HL-60 (cell line): ENCODE data around the gene RALY.

ENCODE experiments used
- DNase-seq, 2 experiments: peaks; one replicate each; pipeline ENCODE4 v3.0.0-alpha.2; 2010 to 2020; ENCODE audit warnings: low read depth in 1 of 2, low spot score in 1 of 2
- H3K27ac ChIP-seq: fragments of 250-450 bp; sonication (Bioruptor Pico); replicated peaks from 2 replicates; pipeline ENCODE4 v1.5.1; 2020; ENCODE audit warnings: mild to moderate bottlenecking, moderate library complexity
- H3K27me3 ChIP-seq: fragments of 250-450 bp; sonication (Bioruptor Pico); 2 replicates; pipeline ENCODE4 v1.5.1; 2021; ENCODE audit warnings: mild to moderate bottlenecking, moderate library complexity; ENCODE audit not compliant: insufficient read depth, poor library complexity, severe bottlenecking
- H3K4me3 ChIP-seq: replicated peaks from 2 replicates; pipeline ENCODE4 v1.5.1; 2011; ENCODE audit warnings: mild to moderate bottlenecking, control low read depth, low read length; ENCODE audit not compliant: insufficient read depth
- CTCF ChIP-seq: IDR thresholded peaks from one replicate; pipeline ENCODE4 v1.5.1; 2011; ENCODE audit warnings: low read length, control low read depth, inconsistent platforms; ENCODE audit not compliant: insufficient read depth
- GABPA ChIP-seq: IDR thresholded peaks from 2 replicates; pipeline ENCODE4 v1.6.1; 2012; ENCODE audit warnings: low read depth
- POLR2AphosphoS5 ChIP-seq: IDR thresholded peaks from 2 replicates; pipeline ENCODE4 v1.6.1; 2012; ENCODE audit warnings: low read depth
- SPI1 ChIP-seq: IDR thresholded peaks from 2 replicates; pipeline ENCODE4 v1.6.1; 2012; ENCODE audit warnings: low read depth, mild to moderate bottlenecking, borderline replicate concordance
- TF ChIP-seq, protein P1 (sequence below): IDR thresholded peaks from 2 replicates; pipeline ENCODE4 v1.6.1; 2012; ENCODE audit warnings: low read depth; ENCODE audit not compliant: insufficient replicate concordance

Gene RALY

GRCh38 chr20:34102342-34102741 is 108.6 kb downstream of the RALY start:
- TF ChIP-seq CTCF, result no peak
- no peak for TF ChIP-seq POLR2AphosphoS5
- TF ChIP-seq, protein P1, sequence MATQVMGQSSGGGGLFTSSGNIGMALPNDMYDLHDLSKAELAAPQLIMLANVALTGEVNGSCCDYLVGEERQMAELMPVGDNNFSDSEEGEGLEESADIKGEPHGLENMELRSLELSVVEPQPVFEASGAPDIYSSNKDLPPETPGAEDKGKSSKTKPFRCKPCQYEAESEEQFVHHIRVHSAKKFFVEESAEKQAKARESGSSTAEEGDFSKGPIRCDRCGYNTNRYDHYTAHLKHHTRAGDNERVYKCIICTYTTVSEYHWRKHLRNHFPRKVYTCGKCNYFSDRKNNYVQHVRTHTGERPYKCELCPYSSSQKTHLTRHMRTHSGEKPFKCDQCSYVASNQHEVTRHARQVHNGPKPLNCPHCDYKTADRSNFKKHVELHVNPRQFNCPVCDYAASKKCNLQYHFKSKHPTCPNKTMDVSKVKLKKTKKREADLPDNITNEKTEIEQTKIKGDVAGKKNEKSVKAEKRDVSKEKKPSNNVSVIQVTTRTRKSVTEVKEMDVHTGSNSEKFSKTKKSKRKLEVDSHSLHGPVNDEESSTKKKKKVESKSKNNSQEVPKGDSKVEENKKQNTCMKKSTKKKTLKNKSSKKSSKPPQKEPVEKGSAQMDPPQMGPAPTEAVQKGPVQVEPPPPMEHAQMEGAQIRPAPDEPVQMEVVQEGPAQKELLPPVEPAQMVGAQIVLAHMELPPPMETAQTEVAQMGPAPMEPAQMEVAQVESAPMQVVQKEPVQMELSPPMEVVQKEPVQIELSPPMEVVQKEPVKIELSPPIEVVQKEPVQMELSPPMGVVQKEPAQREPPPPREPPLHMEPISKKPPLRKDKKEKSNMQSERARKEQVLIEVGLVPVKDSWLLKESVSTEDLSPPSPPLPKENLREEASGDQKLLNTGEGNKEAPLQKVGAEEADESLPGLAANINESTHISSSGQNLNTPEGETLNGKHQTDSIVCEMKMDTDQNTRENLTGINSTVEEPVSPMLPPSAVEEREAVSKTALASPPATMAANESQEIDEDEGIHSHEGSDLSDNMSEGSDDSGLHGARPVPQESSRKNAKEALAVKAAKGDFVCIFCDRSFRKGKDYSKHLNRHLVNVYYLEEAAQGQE, result no peak
- TF ChIP-seq GABPA, result no peak
- TF ChIP-seq SPI1, result no peak
- Histone ChIP-seq H3K27me3 (no peaks in the 10 kb centered on the region), H3K27ac (no peak overlapping the region), H3K4me3 (no peak overlapping the region)
- DNase-seq, result no peak

GRCh38 chr20:34104059-34104458 is 110.3 kb downstream of the RALY start:
- DNase-seq, result no peak

DNA sequence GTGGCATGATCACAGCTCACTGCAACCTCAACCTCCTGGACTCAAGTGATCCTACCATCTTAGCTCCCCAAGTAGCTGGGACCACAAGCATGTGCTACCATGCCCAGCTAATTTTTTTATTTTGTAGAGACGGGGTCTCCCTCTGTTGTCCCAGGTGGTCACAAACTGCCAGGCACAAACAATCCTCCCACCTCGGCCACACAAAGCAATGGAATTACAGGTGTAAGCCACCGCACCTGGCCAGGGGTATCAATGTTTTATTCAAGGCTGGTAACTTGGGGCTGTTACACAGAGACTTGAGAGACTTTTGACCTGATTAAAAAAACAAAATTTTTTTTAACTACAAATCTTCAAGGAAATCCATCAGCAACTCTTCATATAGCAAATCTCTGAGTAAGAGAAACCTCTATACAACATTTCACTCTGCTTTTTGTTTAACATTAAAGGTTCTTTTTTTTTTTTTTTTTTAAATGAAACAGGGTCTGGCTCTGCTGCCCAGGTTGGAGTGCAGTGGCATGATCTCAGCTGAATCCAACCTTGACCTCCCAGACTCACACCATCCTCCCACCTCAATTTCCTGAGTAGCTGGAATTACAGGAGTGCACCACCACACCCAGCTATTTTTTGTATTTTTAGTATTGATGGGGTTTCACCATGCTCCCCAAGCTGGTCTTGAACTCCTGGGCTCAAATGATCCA is 112.4 kb downstream of the RALY start:
- H3K4me3 ChIP-seq, result no peak overlapping the region
- H3K27ac ChIP-seq, result no peak overlapping the region
- TF ChIP-seq, protein P1, result no peak
- no peak for TF ChIP-seq GABPA
- no peak for TF ChIP-seq CTCF
- TF ChIP-seq SPI1, result no peak
- TF ChIP-seq POLR2AphosphoS5, result no peak
- H3K27me3 ChIP-seq, result no peaks in the 10 kb centered on the region
- no peak for DNase-seq

More at GRCh38 chr20:34104059-34104458, 110.3 kb downstream of the RALY start:
- Histone ChIP-seq H3K27me3 (no peaks in the 10 kb centered on the region), H3K27ac (no peak overlapping the region), H3K4me3 (no peak overlapping the region)
- TF ChIP-seq SPI1 (0 out of 2 replicates have a peak, but pooled peaks have one; percentile 11), GABPA (no peak)

GRCh38 chr20:34108616-34109174 is 115.0 kb downstream of the RALY start:
- Histone ChIP-seq H3K27me3 (no peaks in the 10 kb centered on the region), H3K4me3 (no peak overlapping the region), H3K27ac (no peak overlapping the region)
- TF ChIP-seq GABPA, result no peak
- no peak for TF ChIP-seq POLR2AphosphoS5
- no peak for TF ChIP-seq CTCF
- TF ChIP-seq SPI1, result no peak
- TF ChIP-seq, protein P1, result no peak
- no peak for DNase-seq
